ENCODE measurements around the gene ZNF639. TPM values are rescaled to one million over a fixed set of nuclear protein-coding genes. Genes with fewer than 3 reads are reported as not detected.

ZNF639 gene
- total and polyA plus RNA-seq, 2 experiments from 2014 or later, result 29.3 to 60.3 TPM

DNA sequence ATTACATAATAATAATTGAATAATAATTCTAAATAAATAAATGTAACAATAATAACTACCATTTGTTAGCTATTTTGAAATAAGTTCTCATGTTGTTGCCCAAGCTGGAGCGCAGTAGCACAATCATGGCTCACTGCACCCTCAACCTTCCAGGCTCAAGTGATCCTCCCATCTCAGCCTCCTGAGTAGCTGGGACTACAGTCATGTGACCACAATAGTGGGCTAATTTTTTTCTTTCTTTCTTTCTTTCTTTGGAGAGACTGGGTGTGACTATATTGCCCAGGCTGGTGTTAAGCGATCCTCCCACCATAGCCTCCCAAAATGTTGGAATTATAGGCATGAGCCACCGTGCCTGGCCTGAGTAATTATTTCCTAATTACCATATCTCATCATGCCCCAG, 41.0 kb upstream of the ZNF639 start:
- Histone ChIP-seq H3K4me2 (no peak overlapping the region), H3K27me3 (no peaks in the 10 kb centered on the region), H3K4me3 (no peak overlapping the region), H4K20me1 (ENCODE audit: insufficient read depth, poor library complexity, severe bottlenecking) (no peaks in the 10 kb centered on the region), H3K36me3 (replicated peaks; ENCODE audit: insufficient read depth, low read depth) (no peaks in the 10 kb centered on the region), H2AFZ (no peak overlapping the region), H3K9me2 (replicated peaks; ENCODE audit: insufficient read depth) (no peaks in the 10 kb centered on the region), H3K79me2 (no peaks in the 10 kb centered on the region), H3K4me1 (ENCODE audit: insufficient read depth) (no peaks in the 10 kb centered on the region), H3K27ac (no peak overlapping the region), H3K9me3 (ENCODE audit: low read depth) (no peaks in the 10 kb centered on the region)
- TF ChIP-seq EZH2phosphoT487 (IDR thresholded peaks at IDR 0.05; ENCODE audit: low read depth, severe bottlenecking, unreplicated experiment) (no peak), EZH2 (IDR thresholded peaks at IDR 0.05; ENCODE audit: borderline replicate concordance) (no peak)
- TF ChIP-seq, protein P1, sequence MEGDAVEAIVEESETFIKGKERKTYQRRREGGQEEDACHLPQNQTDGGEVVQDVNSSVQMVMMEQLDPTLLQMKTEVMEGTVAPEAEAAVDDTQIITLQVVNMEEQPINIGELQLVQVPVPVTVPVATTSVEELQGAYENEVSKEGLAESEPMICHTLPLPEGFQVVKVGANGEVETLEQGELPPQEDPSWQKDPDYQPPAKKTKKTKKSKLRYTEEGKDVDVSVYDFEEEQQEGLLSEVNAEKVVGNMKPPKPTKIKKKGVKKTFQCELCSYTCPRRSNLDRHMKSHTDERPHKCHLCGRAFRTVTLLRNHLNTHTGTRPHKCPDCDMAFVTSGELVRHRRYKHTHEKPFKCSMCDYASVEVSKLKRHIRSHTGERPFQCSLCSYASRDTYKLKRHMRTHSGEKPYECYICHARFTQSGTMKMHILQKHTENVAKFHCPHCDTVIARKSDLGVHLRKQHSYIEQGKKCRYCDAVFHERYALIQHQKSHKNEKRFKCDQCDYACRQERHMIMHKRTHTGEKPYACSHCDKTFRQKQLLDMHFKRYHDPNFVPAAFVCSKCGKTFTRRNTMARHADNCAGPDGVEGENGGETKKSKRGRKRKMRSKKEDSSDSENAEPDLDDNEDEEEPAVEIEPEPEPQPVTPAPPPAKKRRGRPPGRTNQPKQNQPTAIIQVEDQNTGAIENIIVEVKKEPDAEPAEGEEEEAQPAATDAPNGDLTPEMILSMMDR (IDR thresholded peaks at IDR 0.05; ENCODE audit: poor library complexity), result no peak
- DNase-seq (ENCODE audit: low spot score), result no peak
- 77% methylated on average over 3 of the region's 3 CpGs for WGBS (ENCODE audit: low lambda C conversion rate, missing lambda C conversion rate)

DNA sequence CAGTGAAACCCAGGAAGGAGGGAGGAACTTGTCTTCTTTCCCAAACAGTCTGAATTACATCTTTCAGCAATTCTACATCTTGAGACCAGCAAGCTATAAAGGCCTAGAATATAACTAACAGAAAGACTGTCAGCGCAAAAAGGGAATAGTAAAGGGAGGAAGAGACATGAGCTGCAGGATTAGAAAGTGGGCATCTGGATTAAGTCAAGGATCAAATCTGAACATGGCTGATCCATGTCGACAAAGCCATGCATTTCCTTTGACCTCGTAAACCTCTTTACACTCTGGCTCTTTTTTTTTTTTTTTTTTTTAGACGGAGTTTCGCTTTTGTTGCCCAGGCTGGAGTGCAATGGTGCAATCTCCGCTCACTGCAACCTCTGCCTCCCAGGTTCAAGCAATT, 36.5 kb upstream of the ZNF639 start:
- 66% methylated on average over 6 of the region's 6 CpGs for WGBS (ENCODE audit: low lambda C conversion rate, missing lambda C conversion rate)
- H3K4me3 ChIP-seq, result no peak overlapping the region
- no peak overlapping the region for H2AFZ ChIP-seq
- no peaks in the 10 kb centered on the region for H3K79me2 ChIP-seq
- no peaks in the 10 kb centered on the region for H3K36me3 ChIP-seq (replicated peaks; ENCODE audit: insufficient read depth, low read depth)
- TF ChIP-seq, protein P1 (IDR thresholded peaks at IDR 0.05; ENCODE audit: poor library complexity), result no peak
- TF ChIP-seq EZH2 (IDR thresholded peaks at IDR 0.05; ENCODE audit: borderline replicate concordance) (no peak), EZH2phosphoT487 (IDR thresholded peaks at IDR 0.05; ENCODE audit: low read depth, severe bottlenecking, unreplicated experiment) (no peak)
- H3K9me2 ChIP-seq (replicated peaks; ENCODE audit: insufficient read depth), result no peaks in the 10 kb centered on the region
- H3K4me2 ChIP-seq, result peak overlapping the region; percentile 52
- H3K27me3 ChIP-seq, result no peaks in the 10 kb centered on the region
- no peaks in the 10 kb centered on the region for H4K20me1 ChIP-seq (ENCODE audit: insufficient read depth, poor library complexity, severe bottlenecking)
- H3K4me1 ChIP-seq (ENCODE audit: insufficient read depth), result no peaks in the 10 kb centered on the region
- no peak overlapping the region for H3K27ac ChIP-seq
- H3K9me3 ChIP-seq (ENCODE audit: low read depth), result no peaks in the 10 kb centered on the region
- no peak for DNase-seq (ENCODE audit: low spot score)

DNA sequence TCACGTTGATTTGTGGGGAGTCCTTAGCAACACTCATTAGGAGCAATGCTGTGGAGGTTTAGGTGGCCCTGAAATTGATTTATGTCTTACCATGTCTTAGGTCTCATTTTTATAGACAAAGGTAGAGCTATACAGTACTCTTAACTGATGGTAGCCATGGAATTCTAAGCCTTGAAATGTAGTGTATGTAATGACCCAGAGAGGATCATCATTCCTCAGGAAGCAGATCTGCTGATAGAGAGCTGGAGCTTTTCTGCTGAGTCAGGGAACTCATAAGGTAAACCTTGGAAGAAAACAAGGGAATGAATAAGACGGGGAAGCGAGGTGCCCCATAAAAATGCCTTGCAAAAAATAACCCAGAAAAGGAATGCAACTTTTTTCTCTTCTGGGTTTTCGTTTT, 34.0 kb upstream of the ZNF639 start:
- no peaks in the 10 kb centered on the region for H3K27me3 ChIP-seq

More for the DNA sequence above, 34.0 kb upstream of the ZNF639 start:
- Histone ChIP-seq H3K4me2 (no peak overlapping the region), H3K27ac (no peak overlapping the region), H3K9me3 (ENCODE audit: low read depth) (no peaks in the 10 kb centered on the region), H3K79me2 (no peaks in the 10 kb centered on the region), H2AFZ (no peak overlapping the region), H3K9me2 (replicated peaks; ENCODE audit: insufficient read depth) (no peaks in the 10 kb centered on the region), H3K4me3 (no peak overlapping the region), H3K4me1 (ENCODE audit: insufficient read depth) (no peaks in the 10 kb centered on the region), H3K36me3 (replicated peaks; ENCODE audit: insufficient read depth, low read depth) (no peaks in the 10 kb centered on the region), H4K20me1 (ENCODE audit: insufficient read depth, poor library complexity, severe bottlenecking) (no peaks in the 10 kb centered on the region)
- TF ChIP-seq, protein P1 (IDR thresholded peaks at IDR 0.05; ENCODE audit: poor library complexity), result no peak
- TF ChIP-seq EZH2phosphoT487 (IDR thresholded peaks at IDR 0.05; ENCODE audit: low read depth, severe bottlenecking, unreplicated experiment) (no peak), EZH2 (IDR thresholded peaks at IDR 0.05; ENCODE audit: borderline replicate concordance) (no peak)
- WGBS (ENCODE audit: low lambda C conversion rate, missing lambda C conversion rate), result 56% methylated on average over 4 of the region's 4 CpGs
- DNase-seq (ENCODE audit: low spot score), result peak; percentile 54

All from hepatocyte (in vitro differentiated cells).